ENCODE measurements around the gene R3HDM2.

DNA sequence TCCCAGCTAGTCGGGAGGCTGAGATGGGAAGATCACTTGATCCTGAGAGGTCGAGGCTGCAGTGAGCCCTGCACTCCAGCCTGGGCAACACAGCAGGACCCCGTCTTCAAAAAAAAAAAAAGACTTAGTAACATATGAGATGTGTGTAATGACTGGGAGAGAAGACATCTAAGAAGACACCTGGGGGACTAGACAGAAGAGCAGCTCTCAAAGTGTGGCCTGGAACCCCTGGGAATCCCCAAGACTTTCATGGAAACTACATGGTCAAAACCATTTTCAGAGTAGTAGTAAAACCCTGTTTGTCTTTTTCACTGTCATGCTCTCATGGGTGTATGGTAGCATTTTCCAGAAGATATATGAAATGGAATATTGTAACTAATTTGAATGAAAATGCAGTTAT is 45.3 kb downstream of the R3HDM2 start:
- TF ChIP-seq, protein P1, sequence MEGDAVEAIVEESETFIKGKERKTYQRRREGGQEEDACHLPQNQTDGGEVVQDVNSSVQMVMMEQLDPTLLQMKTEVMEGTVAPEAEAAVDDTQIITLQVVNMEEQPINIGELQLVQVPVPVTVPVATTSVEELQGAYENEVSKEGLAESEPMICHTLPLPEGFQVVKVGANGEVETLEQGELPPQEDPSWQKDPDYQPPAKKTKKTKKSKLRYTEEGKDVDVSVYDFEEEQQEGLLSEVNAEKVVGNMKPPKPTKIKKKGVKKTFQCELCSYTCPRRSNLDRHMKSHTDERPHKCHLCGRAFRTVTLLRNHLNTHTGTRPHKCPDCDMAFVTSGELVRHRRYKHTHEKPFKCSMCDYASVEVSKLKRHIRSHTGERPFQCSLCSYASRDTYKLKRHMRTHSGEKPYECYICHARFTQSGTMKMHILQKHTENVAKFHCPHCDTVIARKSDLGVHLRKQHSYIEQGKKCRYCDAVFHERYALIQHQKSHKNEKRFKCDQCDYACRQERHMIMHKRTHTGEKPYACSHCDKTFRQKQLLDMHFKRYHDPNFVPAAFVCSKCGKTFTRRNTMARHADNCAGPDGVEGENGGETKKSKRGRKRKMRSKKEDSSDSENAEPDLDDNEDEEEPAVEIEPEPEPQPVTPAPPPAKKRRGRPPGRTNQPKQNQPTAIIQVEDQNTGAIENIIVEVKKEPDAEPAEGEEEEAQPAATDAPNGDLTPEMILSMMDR (conservative IDR thresholded peaks at IDR 0.05; ENCODE audit: low read length): no peak
- no peak for TF ChIP-seq EZH2phosphoT487 (IDR thresholded peaks at IDR 0.05; ENCODE audit: borderline replicate concordance)
